GM13977 (cell line): ENCODE measurements around the gene CMPK2.
"Not testable (repeated sequence)": the region's sequence is repeated elsewhere in the genome, so short reads cannot be mapped to it uniquely, and the experiment has no call there.

Source experiments
- DNase-seq: peaks from one replicate; pipeline ENCODE4 v3.0.0; 2012; ENCODE audit warnings: low spot score
- CTCF ChIP-seq: IDR thresholded peaks from 2 replicates; pipeline ENCODE4 v1.5.1; 2012; ENCODE audit warnings: mild to moderate bottlenecking, control low read depth; ENCODE audit not compliant: insufficient read depth; ENCODE audit errors: extremely low read depth, missing control alignments
- in situ Hi-C: fragments of 300-500 bp; cut with MboI; formaldehyde crosslinking; loops from one replicate; pipeline ENCODE4 v1.12.0; 2022; ENCODE audit warnings: low sequenced_read_pairs, low pct_unique_long_range_greater_than_20kb, mixed read lengths, inconsistent platforms; ENCODE audit not compliant: unreplicated experiment

The CMPK2 gene

GRCh38 chr2:6909431-6910385, 44.0 kb upstream of the CMPK2 start:
- no peak for TF ChIP-seq CTCF

GRCh38 chr2:6908291-6908690, 42.6 kb upstream of the CMPK2 start:
- no peak for DNase-seq
- in situ Hi-C loops, result no loop called here
- no peak for TF ChIP-seq CTCF

More at GRCh38 chr2:6909431-6910385, 44.0 kb upstream of the CMPK2 start:
- in situ Hi-C loops, result no loop called here
- peak; percentile 54 for DNase-seq

GRCh38 chr2:6906165-6906741, 40.5 kb upstream of the CMPK2 start:
- no peak for DNase-seq
- no peak for TF ChIP-seq CTCF
- in situ Hi-C loops, result no loop called here

DNA sequence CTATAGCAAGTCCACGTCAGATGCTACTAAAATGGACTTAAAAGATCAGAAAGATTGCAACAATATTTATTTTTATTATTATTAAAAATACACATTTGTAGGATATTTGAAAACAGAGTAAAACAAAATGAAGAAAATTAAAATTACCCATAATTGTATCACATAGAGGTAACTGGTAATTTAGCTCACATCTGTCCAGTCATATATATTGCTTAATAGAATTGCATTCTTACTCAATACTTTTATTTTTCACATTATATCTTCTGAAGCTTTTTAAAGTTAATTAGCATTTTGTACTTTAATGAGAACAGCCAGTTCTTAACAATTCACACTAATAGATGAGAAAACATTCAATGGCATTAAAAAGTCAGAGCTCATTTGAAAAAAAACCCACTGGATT, 40.0 kb upstream of the CMPK2 start:
- no peak for TF ChIP-seq CTCF
- in situ Hi-C loops, result no loop called here
- no peak for DNase-seq

- in situ Hi-C loops, DNase-seq: not testable (repeated sequence)
Measured at GRCh38 chr2:6902581-6902980, 36.9 kb upstream of the CMPK2 start.

DNA sequence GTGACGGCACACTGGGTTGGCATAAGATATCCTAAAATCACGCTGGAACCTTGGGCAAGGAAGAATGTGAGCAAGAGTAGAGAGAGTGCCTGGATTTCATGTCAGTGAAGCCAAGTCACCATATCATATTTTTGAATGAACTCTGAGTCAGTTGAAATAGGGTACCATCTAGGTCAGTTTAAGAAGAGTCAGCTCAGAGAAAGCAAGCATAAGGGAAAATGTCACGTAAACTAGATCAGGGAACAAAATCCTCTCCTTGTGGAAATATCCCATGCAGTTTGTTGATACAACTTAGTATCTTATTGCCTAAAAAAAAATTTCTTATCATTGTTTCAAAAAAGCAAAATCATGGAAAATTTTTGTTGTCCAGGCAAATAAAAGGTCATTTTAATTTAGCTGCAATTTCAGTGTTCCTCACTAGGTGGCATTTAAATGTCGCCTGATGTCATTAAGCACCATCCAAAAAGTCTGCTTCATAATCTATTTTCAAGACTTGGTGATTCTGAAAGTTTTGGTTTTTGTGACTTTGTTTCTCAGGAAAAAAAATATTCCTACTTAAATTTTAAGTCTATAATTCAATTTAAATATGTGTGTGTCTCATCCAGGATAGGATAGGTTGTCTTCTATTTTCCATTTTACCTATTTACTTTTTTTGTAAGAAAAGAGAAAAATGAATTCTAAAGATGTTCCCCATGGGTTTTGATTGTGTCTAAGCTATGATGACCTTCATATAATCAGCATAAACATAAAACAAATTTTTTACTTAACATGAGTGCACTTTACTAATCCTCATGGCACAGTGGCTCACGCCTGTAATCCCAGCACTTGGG, 31.4 kb upstream of the CMPK2 start:
- in situ Hi-C loops, result no loop called here
- DNase-seq, result no peak
- peak; percentile 77 for TF ChIP-seq CTCF
